SW 1271 (cell line): Measurements from ENCODE around the gene CD59.
"Not testable (repeated sequence)": the region's sequence is repeated elsewhere in the genome, so short reads cannot be mapped to it uniquely, and the experiment has no call there.

ENCODE experiments used
- DNase-seq, 2 experiments: peaks; one replicate each; lab custom pipeline; 2025; lab: John Stamatoyannopoulos, UW

Gene CD59

GRCh38 chr11:33742249-33742851 is 6.1 kb upstream of the CD59 start:
- DNase-seq, result peak in 1 of 2 experiments; percentile 58

- DNase-seq, result no peak
Measured at GRCh38 chr11:33741806-33742205, 5.6 kb upstream of the CD59 start.

GRCh38 chr11:33737362-33737821 is 1.2 kb upstream of the CD59 start:
- DNase-seq, result no peak

- DNase-seq, result peak in 1 of 2 experiments; percentile 19
Measured at GRCh38 chr11:33735271-33736147, 714 bp downstream of the CD59 start.

- DNase-seq, result peak; percentile 17 to 51
Measured at GRCh38 chr11:33734441-33735270, 1.6 kb downstream of the CD59 start.

GRCh38 chr11:33733980-33734379 is 2.2 kb downstream of the CD59 start:
- DNase-seq, result peak in 1 of 2 experiments; percentile 23

- DNase-seq, result peak in 1 of 2 experiments; percentile 24
Measured at GRCh38 chr11:33731723-33732531, 4.3 kb downstream of the CD59 start.

- no peak for DNase-seq
Measured at GRCh38 chr11:33730716-33731115, 5.5 kb downstream of the CD59 start.

GRCh38 chr11:33729072-33729664 is 7.1 kb downstream of the CD59 start:
- DNase-seq, result not testable (repeated sequence)

- DNase-seq, result not testable (repeated sequence)
Measured at GRCh38 chr11:33727539-33727938, 8.7 kb downstream of the CD59 start.

- no peak for DNase-seq
Measured at GRCh38 chr11:33725496-33725895, 10.7 kb downstream of the CD59 start.

- peak in 1 of 2 experiments; percentile 32 for DNase-seq
Measured at GRCh38 chr11:33724644-33725035, 11.6 kb downstream of the CD59 start.

- DNase-seq, result peak; percentile 80 to 90
Measured at GRCh38 chr11:33723238-33723881, 12.9 kb downstream of the CD59 start.

GRCh38 chr11:33722590-33723234 is 13.5 kb downstream of the CD59 start:
- DNase-seq, result peak in 1 of 2 experiments; percentile 63

GRCh38 chr11:33721984-33722383 is 14.2 kb downstream of the CD59 start:
- DNase-seq, result no peak

GRCh38 chr11:33721426-33721825 is 14.8 kb downstream of the CD59 start:
- peak in 1 of 2 experiments; percentile 58 for DNase-seq

- DNase-seq, result no peak
Measured at GRCh38 chr11:33719587-33719986, 16.6 kb downstream of the CD59 start.

GRCh38 chr11:33718440-33718839 is 17.8 kb downstream of the CD59 start:
- DNase-seq, result no peak

- peak in 1 of 2 experiments; percentile 38 for DNase-seq
Measured at GRCh38 chr11:33716243-33716642, 20.0 kb downstream of the CD59 start.

GRCh38 chr11:33713856-33714398 is 22.3 kb downstream of the CD59 start:
- DNase-seq, result no peak
